Thymus (tissue), 11 donors: ENCODE measurements around the gene LATS2. TPM values are rescaled to one million over a fixed set of nuclear protein-coding genes. Genes with fewer than 3 reads are reported as not detected.

Source experiments
- DNase-seq, 9 donors: peaks; one replicate each; pipeline ENCODE4 v3.0.0-alpha.2; 2013; ENCODE audit warnings: low spot score in 9 of 9, low read depth in 6 of 9, missing footprints in 1 of 9
- H3K27ac ChIP-seq, 2 donors: one replicate each; pipeline ENCODE4 v1.5.1; 2013; ENCODE audit warnings: control low read depth in 1 of 2, low read depth in 1 of 2, low read length in 1 of 2, mild to moderate bottlenecking in 1 of 2, moderate library complexity in 1 of 2
- H3K27me3 ChIP-seq, 2 donors: one replicate each; pipeline ENCODE4 v1.5.1; 2013; ENCODE audit warnings: low read length in 1 of 2; ENCODE audit not compliant: control insufficient read depth in 2 of 2, insufficient read depth in 1 of 2
- H3K36me3 ChIP-seq, 2 donors: one replicate each; pipeline ENCODE4 v1.5.1; 2013; ENCODE audit warnings: low read length in 1 of 2, mild to moderate bottlenecking in 1 of 2, moderate library complexity in 1 of 2; ENCODE audit not compliant: control insufficient read depth in 2 of 2, insufficient read depth in 2 of 2
- H3K4me1 ChIP-seq, 2 donors: one replicate each; pipeline ENCODE4 v1.5.1; 2013; ENCODE audit warnings: low read length in 2 of 2; ENCODE audit not compliant: control insufficient read depth in 2 of 2, insufficient read depth in 2 of 2
- H3K4me3 ChIP-seq, 2 donors: one replicate each; pipeline ENCODE4 v1.5.1; 2013; ENCODE audit warnings: low read length in 2 of 2, control low read depth in 1 of 2, mild to moderate bottlenecking in 1 of 2
- H3K9me3 ChIP-seq, 2 donors: one replicate each; pipeline ENCODE4 v1.5.1; 2013; ENCODE audit warnings: low read length in 1 of 2, mild to moderate bottlenecking in 1 of 2; ENCODE audit not compliant: control insufficient read depth in 2 of 2, insufficient read depth in 1 of 2
- WGBS: extraction: QIAGEN DNeasy Blood & Tissue Kit; methylation state at CpG from one replicate; pipeline ENCODE4 v1.1.7; 2013; 5-methylcytosine and 5-hydroxymethylcytosine counted together
- polyA plus RNA-seq: library from polyadenylated mRNA; stranded (reverse); fragments of 200-250 nt; gene quantifications from one replicate; pipeline ENCODE4 v1.2.3, GENCODE V29; 2013
- total RNA-seq: library from RNA; stranded (reverse); fragments of 120-200 nt; gene quantifications from one replicate; pipeline ENCODE4 v1.2.4, GENCODE V29; 2013
- donor health status: healthy.

The LATS2 gene
- total and polyA plus RNA-seq, 2 donors = 1.2 to 4.6 TPM

DNA sequence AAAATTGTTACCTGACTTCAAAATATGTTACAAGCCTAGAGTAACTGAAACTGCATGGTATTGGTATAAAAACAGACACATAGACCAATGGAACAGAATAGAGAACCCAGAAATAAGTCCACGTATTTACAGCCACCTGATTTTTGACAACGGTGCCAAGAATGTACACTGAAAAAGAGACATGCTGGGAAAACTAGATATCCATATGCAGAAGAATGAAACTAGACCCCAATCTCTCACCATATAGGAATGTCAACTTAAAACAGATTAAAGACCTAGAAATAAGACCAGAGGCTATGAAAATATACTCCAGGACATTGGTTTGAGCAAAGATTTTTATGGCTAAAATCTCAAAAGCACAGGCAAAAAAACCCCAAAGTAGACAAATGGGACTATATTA is 76.5 kb downstream of the LATS2 start:
- Histone ChIP-seq H3K27ac (no peak overlapping the region), H3K9me3 (no peaks in the 10 kb centered on the region), H3K27me3 (no peaks in the 10 kb centered on the region), H3K4me1 (no peaks in the 10 kb centered on the region), H3K36me3 (peaks cover 0 to 6% of the 10 kb centered on the region in 2 donors), H3K4me3 (no peak overlapping the region)
- WGBS = 96% methylated on average over 2 of the region's 2 CpGs
- no peak for DNase-seq

DNA sequence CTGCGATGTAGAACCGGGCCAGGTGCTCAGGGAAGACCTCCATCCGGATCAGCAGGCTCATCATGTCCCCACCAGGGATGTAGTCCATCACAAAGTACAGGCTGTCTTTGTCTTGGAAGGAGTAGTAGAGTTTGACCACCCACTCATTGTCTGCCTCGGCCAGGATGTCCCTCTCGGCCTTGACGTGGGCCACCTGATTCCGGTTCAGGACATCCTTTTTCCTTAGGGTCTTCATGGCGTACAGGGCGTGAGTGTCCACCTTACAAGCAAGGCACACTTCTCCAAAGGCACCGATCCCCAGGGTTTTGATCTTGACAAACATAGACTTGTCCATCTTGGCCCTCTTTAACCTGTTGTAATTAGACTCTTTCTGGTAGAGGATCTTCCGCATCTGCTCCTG is 78.0 kb downstream of the LATS2 start:
- Histone ChIP-seq H3K4me1 (no peaks in the 10 kb centered on the region), H3K27ac (no peak overlapping the region), H3K36me3 (peaks cover 0 to 2% of the 10 kb centered on the region in 2 donors), H3K27me3 (no peaks in the 10 kb centered on the region), H3K4me3 (no peak overlapping the region), H3K9me3 (no peaks in the 10 kb centered on the region)
- 98% methylated on average over 11 of the region's 11 CpGs for WGBS
- no peak for DNase-seq

DNA sequence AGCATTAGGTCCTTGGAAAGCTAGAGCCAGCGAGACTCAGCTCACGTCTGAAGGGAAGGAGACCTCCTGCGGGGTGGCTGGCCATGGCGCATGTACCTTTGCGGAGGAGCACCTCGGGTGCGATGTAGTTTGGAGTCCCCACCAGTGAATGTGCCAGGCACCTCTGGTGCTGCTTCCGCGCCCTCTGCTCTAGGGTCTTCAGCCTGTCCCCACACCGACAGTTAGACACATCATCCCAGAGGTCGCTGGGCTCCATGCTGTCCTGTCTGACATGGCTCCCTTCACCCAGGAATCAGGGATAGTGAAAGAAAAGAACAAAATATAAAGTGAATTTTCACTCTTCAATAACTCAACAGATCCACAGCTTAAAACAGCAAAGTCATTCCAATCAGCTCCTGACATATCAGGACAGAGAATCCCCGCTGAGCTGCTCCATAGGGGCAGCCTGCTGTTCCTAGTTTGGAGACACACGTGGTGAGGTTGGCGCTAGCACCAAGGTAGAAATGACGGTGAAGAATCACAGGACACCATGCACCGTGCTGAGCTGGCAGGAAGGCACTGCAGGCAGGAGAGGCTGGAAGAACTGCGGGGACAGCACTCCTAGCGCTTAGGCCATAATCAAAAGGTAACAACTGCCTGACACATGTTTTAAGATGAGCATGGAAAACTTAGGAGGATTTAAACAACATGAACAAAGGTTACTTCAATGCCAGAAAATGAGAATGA is 79.9 kb downstream of the LATS2 start:
- H3K36me3 ChIP-seq = no peaks in the 10 kb centered on the region
- H3K4me3 ChIP-seq = no peak overlapping the region
- H3K27me3 ChIP-seq = no peaks in the 10 kb centered on the region
- H3K4me1 ChIP-seq = no peaks in the 10 kb centered on the region
- whole genome bisulfite sequencing = 92% methylated on average over 18 of the region's 18 CpGs
- DNase-seq = no peak
- no peaks in the 10 kb centered on the region for H3K9me3 ChIP-seq
- H3K27ac ChIP-seq = no peak overlapping the region

DNA sequence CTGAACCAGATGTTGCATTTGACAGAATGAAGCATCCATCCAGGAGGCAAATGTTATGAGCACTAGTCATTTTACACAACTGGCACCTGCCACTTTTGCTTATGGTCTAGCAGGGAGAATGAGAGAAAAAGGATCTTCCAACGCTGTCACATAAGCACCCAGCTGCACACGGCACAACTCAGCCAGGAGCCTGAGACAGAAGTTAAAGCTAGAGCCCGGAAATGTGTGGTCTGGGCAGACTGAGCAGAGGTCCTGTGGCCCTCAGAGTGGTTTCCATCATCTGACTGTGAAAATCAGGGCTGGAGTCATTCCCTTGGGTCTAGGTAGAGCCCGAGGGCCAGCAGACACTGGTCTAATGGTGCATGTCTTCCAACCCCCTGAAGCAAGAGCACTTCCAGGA is 80.5 kb downstream of the LATS2 start:
- DNase-seq = no peak
- Histone ChIP-seq H3K4me3 (no peak overlapping the region), H3K27ac (no peak overlapping the region), H3K9me3 (no peaks in the 10 kb centered on the region), H3K36me3 (no peaks in the 10 kb centered on the region), H3K4me1 (no peaks in the 10 kb centered on the region), H3K27me3 (no peaks in the 10 kb centered on the region)
- WGBS = 96% methylated on average over 4 of the region's 4 CpGs

DNA sequence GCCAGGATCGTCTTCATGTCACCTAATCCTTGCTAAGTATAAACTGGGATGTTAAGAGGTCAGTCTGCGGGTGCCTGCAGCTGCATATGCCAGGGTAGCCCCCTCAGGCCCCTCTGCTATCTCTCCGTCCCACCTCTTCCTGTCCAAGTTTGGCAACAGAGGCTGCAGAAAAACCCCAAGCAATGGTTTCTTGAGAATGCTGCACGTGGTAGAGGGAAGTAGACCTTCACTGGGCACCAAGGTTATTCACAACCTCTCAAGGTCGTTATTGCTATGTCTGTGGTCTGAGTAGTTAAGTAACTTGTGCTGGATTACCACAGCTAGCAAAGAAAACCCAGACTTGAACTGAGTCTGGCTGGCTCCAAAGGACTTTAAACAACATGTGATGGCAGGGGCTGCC is 81.0 kb downstream of the LATS2 start:
- no peak for DNase-seq

DNA sequence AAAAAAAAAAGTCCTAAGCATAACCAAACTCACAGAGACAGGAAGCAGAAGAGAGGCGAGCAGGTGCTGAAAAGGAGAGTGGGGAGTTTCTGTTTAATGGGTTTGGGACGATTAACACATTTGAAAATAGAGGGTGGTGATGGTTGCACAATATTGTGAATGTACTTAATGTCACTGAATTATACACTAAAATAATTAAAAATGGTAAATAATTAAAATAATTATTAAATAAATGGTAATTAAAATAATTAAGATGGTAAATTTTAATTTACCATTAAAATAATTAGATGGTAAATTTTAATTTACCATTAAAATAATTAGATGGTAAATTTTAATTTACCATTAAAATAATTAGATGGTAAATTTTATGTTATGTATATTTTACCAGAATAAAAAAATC is 84.0 kb downstream of the LATS2 start:
- H3K36me3 ChIP-seq = no peaks in the 10 kb centered on the region
- H3K9me3 ChIP-seq = no peaks in the 10 kb centered on the region
- DNase-seq = no peak
- H3K4me1 ChIP-seq = no peaks in the 10 kb centered on the region
- no peak overlapping the region for H3K4me3 ChIP-seq
- H3K27me3 ChIP-seq = no peaks in the 10 kb centered on the region
- no peak overlapping the region for H3K27ac ChIP-seq
- 75% methylated on average over 2 of the region's 2 CpGs for whole genome bisulfite sequencing

More for the DNA sequence above, 81.0 kb downstream of the LATS2 start:
- WGBS = 90% methylated on average over 5 of the region's 5 CpGs
- Histone ChIP-seq H3K4me3 (no peak overlapping the region), H3K9me3 (no peaks in the 10 kb centered on the region), H3K4me1 (no peaks in the 10 kb centered on the region), H3K27me3 (no peaks in the 10 kb centered on the region), H3K27ac (no peak overlapping the region), H3K36me3 (no peaks in the 10 kb centered on the region)

DNA sequence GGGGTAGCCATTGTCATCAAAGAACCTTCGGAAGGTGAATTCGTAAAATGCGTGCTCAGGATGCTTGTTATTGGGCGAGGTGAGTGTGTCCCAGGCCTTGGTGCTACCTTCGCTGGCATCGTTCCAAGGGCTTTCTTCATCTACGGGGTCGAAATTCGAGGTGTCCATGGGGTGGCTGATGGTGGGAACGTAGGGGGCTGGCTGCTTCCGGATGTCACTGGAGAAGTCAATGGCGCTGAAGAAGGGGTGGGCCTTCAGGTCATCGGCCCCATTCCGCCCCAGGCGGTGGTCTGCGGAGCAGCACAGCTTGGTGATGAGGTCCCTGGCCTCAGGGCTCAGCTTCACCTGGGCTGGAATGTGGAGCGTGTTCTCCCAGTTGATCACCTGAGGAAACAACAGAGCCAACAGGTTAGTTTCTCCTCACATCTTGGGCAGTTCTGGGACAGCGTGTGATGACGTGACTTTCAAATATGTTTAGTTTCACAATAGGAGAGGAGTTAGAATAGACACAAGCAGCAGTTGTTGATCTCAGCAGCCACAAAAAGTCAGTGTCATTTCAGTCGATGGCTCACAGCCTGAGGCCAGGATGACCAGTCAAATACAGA is 86.3 kb downstream of the LATS2 start:
- no peaks in the 10 kb centered on the region for H3K9me3 ChIP-seq
- no peak for DNase-seq
- no peak overlapping the region for H3K4me3 ChIP-seq
- WGBS = 95% methylated on average over 20 of the region's 20 CpGs
- no peaks in the 10 kb centered on the region for H3K27me3 ChIP-seq
- no peak overlapping the region for H3K27ac ChIP-seq
- no peaks in the 10 kb centered on the region for H3K4me1 ChIP-seq
- no peaks in the 10 kb centered on the region for H3K36me3 ChIP-seq

DNA sequence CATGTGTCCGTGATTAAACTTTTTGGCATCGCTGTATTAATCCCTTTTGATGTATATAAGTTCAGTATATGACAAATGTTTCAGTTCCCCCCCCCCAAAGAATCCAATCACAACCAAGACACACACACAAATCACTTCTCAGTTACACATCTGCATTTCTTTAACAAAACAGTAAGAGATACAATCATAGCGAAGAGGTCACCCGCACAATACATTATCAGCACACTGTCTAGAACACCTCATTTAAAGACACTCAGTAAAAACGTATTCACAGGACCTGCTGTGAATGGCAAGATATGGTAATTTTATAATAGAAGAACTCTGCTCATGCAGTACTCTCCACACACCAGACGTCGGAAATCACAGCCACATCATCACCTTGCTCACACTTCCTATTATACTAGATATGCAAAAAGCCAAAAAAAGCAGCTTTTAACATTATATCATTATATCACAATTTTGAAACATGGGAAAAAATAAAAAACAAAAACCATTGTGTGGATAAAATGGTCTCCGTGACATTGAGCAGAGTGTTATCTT is 87.4 kb downstream of the LATS2 start:
- 96% methylated on average over 8 of the region's 8 CpGs for WGBS

DNA sequence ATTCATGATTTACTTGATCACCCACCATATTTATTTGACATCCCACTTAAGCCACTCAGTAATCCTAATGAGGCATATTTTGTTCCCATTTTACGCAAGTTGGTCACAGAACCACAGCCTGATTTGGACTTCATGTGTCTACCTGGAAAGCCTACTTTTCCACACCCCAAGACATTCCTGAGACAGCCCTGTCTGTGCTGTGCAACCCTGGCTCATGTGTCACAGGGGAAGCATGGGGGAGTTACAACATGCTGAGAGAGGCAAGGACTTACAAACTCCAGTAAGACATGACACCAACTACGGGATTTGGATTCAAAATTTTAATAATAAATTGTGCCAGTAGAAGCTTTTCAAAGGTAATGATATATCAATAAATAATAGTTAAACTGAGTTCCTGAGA is 88.7 kb downstream of the LATS2 start:
- WGBS = 97% methylated on average over 2 of the region's 2 CpGs
- Histone ChIP-seq H3K4me1 (no peaks in the 10 kb centered on the region), H3K27ac (no peak overlapping the region), H3K4me3 (no peak overlapping the region), H3K36me3 (no peaks in the 10 kb centered on the region), H3K27me3 (no peaks in the 10 kb centered on the region), H3K9me3 (no peaks in the 10 kb centered on the region)
- no peak for DNase-seq

More for the DNA sequence above, 87.4 kb downstream of the LATS2 start:
- Histone ChIP-seq H3K27me3 (no peaks in the 10 kb centered on the region), H3K4me3 (no peak overlapping the region), H3K4me1 (no peaks in the 10 kb centered on the region), H3K9me3 (no peaks in the 10 kb centered on the region), H3K27ac (no peak overlapping the region), H3K36me3 (no peaks in the 10 kb centered on the region)
- no peak for DNase-seq
